H9 (cell line): ENCODE results near the gene CORO7. TPM values are rescaled to one million over a fixed set of nuclear protein-coding genes. Genes with fewer than 3 reads are reported as not detected.
"Not testable (repeated sequence)": the region's sequence is repeated elsewhere in the genome, so short reads cannot be mapped to it uniquely, and the experiment has no call there.

ENCODE experiments used
- DNase-seq: peaks from one replicate; pipeline ENCODE4 v3.0.0-alpha.2; 2017
- H2AFZ ChIP-seq: one replicate; pipeline ENCODE4 v1.6.1; 2013; ENCODE audit warnings: mild to moderate bottlenecking, low read length, control low read depth, moderate library complexity
- H2AK5ac ChIP-seq: 2 replicates; pipeline ENCODE4 v1.6.1; 2013; ENCODE audit warnings: low read length, control low read depth, mixed read lengths; ENCODE audit not compliant: insufficient read length
- H2BK120ac ChIP-seq: one replicate; pipeline ENCODE4 v1.6.1; 2013; ENCODE audit warnings: low read depth, mild to moderate bottlenecking, low read length, control low read depth, inconsistent platforms; ENCODE audit not compliant: poor library complexity, severe bottlenecking
- H2BK12ac ChIP-seq: 2 replicates; pipeline ENCODE4 v1.6.1; 2013; ENCODE audit warnings: low read length, control low read depth, mixed read lengths, low read depth; ENCODE audit not compliant: insufficient read length
- H2BK15ac ChIP-seq: 2 replicates; pipeline ENCODE4 v1.6.1; 2013; ENCODE audit warnings: low read depth, low read length, control low read depth
- H2BK20ac ChIP-seq: one replicate; pipeline ENCODE4 v1.6.1; 2013; ENCODE audit warnings: low read depth, mild to moderate bottlenecking, low read length, control low read depth, inconsistent platforms; ENCODE audit not compliant: poor library complexity, severe bottlenecking
- H2BK5ac ChIP-seq: 2 replicates; pipeline ENCODE4 v1.6.1; 2013; ENCODE audit warnings: low read length, control low read depth, mixed read lengths; ENCODE audit not compliant: insufficient read length
- H3K14ac ChIP-seq: 2 replicates; pipeline ENCODE4 v1.6.1; 2013; ENCODE audit warnings: low read length, control low read depth; ENCODE audit not compliant: insufficient read depth
- H3K18ac ChIP-seq: 2 replicates; pipeline ENCODE4 v1.6.1; 2013; ENCODE audit warnings: low read depth, mild to moderate bottlenecking, mixed read lengths, low read length, control low read depth; ENCODE audit not compliant: insufficient read length
- H3K23ac ChIP-seq: 2 replicates; pipeline ENCODE4 v1.6.1; 2013; ENCODE audit warnings: low read length, control low read depth, mixed read lengths, low read depth; ENCODE audit not compliant: insufficient read length
- H3K23me2 ChIP-seq: 2 replicates; pipeline ENCODE4 v1.6.1; 2013; ENCODE audit warnings: low read depth, mild to moderate bottlenecking, mixed read lengths, low read length, control low read depth; ENCODE audit not compliant: insufficient read length, poor library complexity, severe bottlenecking
- H3K27ac ChIP-seq: 2 replicates; pipeline ENCODE4 v1.5.1; 2013; ENCODE audit warnings: low read length, control low read depth, mixed read lengths, low read depth; ENCODE audit not compliant: insufficient read length
- H3K27me3 ChIP-seq: 2 replicates; pipeline ENCODE4 v1.6.1; 2013; ENCODE audit warnings: low read length, control low read depth, inconsistent platforms; ENCODE audit not compliant: insufficient read depth
- H3K4ac ChIP-seq: 2 replicates; pipeline ENCODE4 v1.6.1; 2013; ENCODE audit warnings: low read depth, mild to moderate bottlenecking, control low read depth, inconsistent platforms, low read length, moderate library complexity
- H3K4me1 ChIP-seq: 2 replicates; pipeline ENCODE4 v1.6.1; 2013; ENCODE audit warnings: low read length, control low read depth, inconsistent platforms; ENCODE audit not compliant: insufficient read depth
- H3K4me2 ChIP-seq: 2 replicates; pipeline ENCODE4 v1.6.1; 2013; ENCODE audit warnings: low read length, control low read depth, mixed read lengths; ENCODE audit not compliant: insufficient read length, insufficient read depth
- H3K56ac ChIP-seq: 2 replicates; pipeline ENCODE4 v1.6.1; 2013; ENCODE audit warnings: low read depth, mild to moderate bottlenecking, mixed read lengths, low read length, control low read depth; ENCODE audit not compliant: insufficient read length
- H3K79me1 ChIP-seq: 2 replicates; pipeline ENCODE4 v1.6.1; 2013; ENCODE audit warnings: low read depth, mild to moderate bottlenecking, moderate library complexity, low read length, control low read depth, inconsistent platforms; ENCODE audit not compliant: insufficient read depth, poor library complexity, severe bottlenecking
- H3K79me2 ChIP-seq: 2 replicates; pipeline ENCODE4 v1.6.1; 2013; ENCODE audit warnings: low read length, control low read depth, inconsistent platforms; ENCODE audit not compliant: insufficient read depth
- H3K9ac ChIP-seq: 2 replicates; pipeline ENCODE4 v1.6.1; 2013; ENCODE audit warnings: low read length, control low read depth, mixed read lengths; ENCODE audit not compliant: insufficient read length; ENCODE audit errors: extremely low read depth
- H3K9me3 ChIP-seq: one replicate; pipeline ENCODE4 v1.6.1; 2013; ENCODE audit warnings: low read depth, low read length, inconsistent platforms; ENCODE audit not compliant: control insufficient read depth
- H3T11ph ChIP-seq: one replicate; pipeline ENCODE4 v1.6.1; 2013; ENCODE audit warnings: mild to moderate bottlenecking, low read length, control low read depth, inconsistent platforms
- H4K20me1 ChIP-seq: one replicate; pipeline ENCODE4 v1.6.1; 2013; ENCODE audit not compliant: control insufficient read depth, insufficient read length, insufficient read depth
- H4K5ac ChIP-seq: 2 replicates; pipeline ENCODE4 v1.6.1; 2013; ENCODE audit warnings: low read depth, mild to moderate bottlenecking, mixed read lengths, low read length, control low read depth; ENCODE audit not compliant: insufficient read length
- H4K8ac ChIP-seq: replicated peaks from 2 replicates; pipeline ENCODE4 v1.6.1; 2013; ENCODE audit warnings: low read length, control low read depth, mixed read lengths, low read depth; ENCODE audit not compliant: insufficient read length
- H4K91ac ChIP-seq: 2 replicates; pipeline ENCODE4 v1.6.1; 2013; ENCODE audit warnings: low read depth, mild to moderate bottlenecking, moderate library complexity, mixed read lengths, low read length, control low read depth; ENCODE audit not compliant: insufficient read length
- H3K27ac Mint-ChIP-seq, 3 experiments: 2 replicates in 2 of 3; 3 replicates in 1 of 3; pipeline ENCODE4 v1.8.0; 2020 to 2021; ENCODE audit warnings: mixed read lengths in 3 of 3, mild to moderate bottlenecking in 1 of 3, moderate library complexity in 1 of 3
- H3K27me3 Mint-ChIP-seq: 2 replicates; pipeline ENCODE4 v1.8.0; 2021; ENCODE audit warnings: low read depth, mild to moderate bottlenecking, moderate library complexity, mixed read lengths
- H3K36me3 Mint-ChIP-seq, 3 experiments: 2 replicates in 2 of 3; 3 replicates in 1 of 3; pipeline ENCODE4 v1.8.0; 2020 to 2021; ENCODE audit warnings: low read depth in 3 of 3, mixed read lengths in 3 of 3; ENCODE audit not compliant: insufficient read depth in 1 of 3
- H3K4me1 Mint-ChIP-seq, 2 experiments: 2 replicates each; pipeline ENCODE4 v1.8.0; 2020; ENCODE audit warnings: mixed read lengths in 2 of 2
- H3K4me3 Mint-ChIP-seq, 2 experiments: 2 replicates in 1 of 2; 3 replicates in 1 of 2; pipeline ENCODE4 v1.8.0; 2020 to 2021; ENCODE audit warnings: mild to moderate bottlenecking in 2 of 2, mixed read lengths in 2 of 2, moderate library complexity in 1 of 2
- H3K9me3 Mint-ChIP-seq, 2 experiments: 2 replicates in 1 of 2; 3 replicates in 1 of 2; pipeline ENCODE4 v1.8.0; 2020; ENCODE audit warnings: mild to moderate bottlenecking in 2 of 2, mixed read lengths in 2 of 2, moderate library complexity in 1 of 2
- CTCF ChIP-seq: fragments of 200-600 bp; sonication (generic); conservative IDR thresholded peaks from 3 replicates; pipeline ENCODE4 v1.8.0; 2021; ENCODE audit warnings: antibody characterized with exemption, mild to moderate bottlenecking
- WGBS: extraction: QIAGEN DNeasy Blood & Tissue Kit; methylation state at CpG from one replicate; pipeline ENCODE4 v1.1.7; 2013; ENCODE audit warnings: missing lambda C conversion rate, low lambda C conversion rate, mixed read lengths; ENCODE audit not compliant: insufficient read length; ENCODE audit errors: extremely low coverage; 5-methylcytosine and 5-hydroxymethylcytosine counted together
- total RNA-seq: library from RNA; stranded (reverse); gene quantifications from 2 replicates; pipeline ENCODE4 v1.2.1, GENCODE V29; 2021

The CORO7 gene
- total RNA-seq, 1 experiment from 2014 or later, result 38.4 TPM

DNA sequence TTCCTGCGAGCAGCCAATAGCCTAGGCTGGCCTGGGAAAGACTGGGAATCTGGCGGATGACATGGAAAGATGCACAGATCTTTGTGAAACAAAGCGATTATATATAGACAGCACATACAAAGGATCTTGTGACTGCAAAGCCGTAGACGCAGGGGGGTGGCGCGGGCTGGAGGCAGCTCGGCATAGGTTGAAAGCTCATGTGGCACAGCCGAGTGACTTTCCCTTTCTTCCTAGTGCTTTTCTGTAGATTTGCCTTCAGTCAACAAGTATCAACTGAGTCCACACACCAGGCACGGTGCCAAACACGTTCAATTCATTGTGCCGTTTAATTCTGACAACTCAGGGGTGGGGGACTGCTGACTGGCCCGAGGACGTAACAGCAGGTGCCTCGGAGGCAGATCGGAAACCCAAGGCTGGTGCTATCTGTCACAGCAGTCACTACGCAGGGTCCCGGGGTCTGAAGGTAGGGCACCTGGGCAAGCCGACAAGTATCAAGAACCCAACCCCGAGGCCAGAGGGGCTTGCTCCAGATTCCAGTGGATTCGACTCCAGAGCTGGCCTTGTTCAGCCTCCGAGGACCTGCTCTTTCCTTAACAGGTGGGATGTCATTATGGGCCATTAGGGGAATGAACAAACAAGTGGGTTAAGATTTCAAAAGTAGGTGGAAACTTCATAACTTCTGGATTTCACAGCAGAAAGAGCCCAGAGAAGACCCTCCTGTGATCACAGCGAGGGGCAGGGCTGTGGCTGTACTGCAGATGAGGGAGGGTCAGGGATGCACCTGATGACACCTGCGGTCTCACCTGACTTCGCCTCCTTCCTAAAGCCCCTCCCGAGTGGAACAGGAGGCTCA, 71.2 kb downstream of the CORO7 start:
- H3K4me3 Mint-ChIP-seq, result no peak overlapping the region
- Histone ChIP-seq H3K27ac (no peak overlapping the region), H3K79me2 (peaks cover 11% of the 10 kb centered on the region; the same call in 1 of the 2 replicates), H2BK12ac (no peak overlapping the region), H3K14ac (no peak overlapping the region), H3T11ph (no peak overlapping the region), H3K23me2 (no peaks in the 10 kb centered on the region), H3K9ac (no peak overlapping the region), H3K27me3 (no peaks in the 10 kb centered on the region), H3K56ac (no peak overlapping the region), H3K79me1 (peaks cover 7% of the 10 kb centered on the region), H3K4me2 (no peak overlapping the region), H2BK20ac (no peak overlapping the region), H4K8ac (no peak overlapping the region), H3K18ac (no peak overlapping the region), H4K5ac (no peak overlapping the region), H2AK5ac (no peak overlapping the region), H3K4me1 (no peaks in the 10 kb centered on the region), H2BK5ac (no peak overlapping the region), H4K91ac (no peak overlapping the region), H2BK120ac (no peak overlapping the region), H3K23ac (no peak overlapping the region), H3K9me3 (no peaks in the 10 kb centered on the region), H2AFZ (no peak overlapping the region), H2BK15ac (no peak overlapping the region), H3K4ac (no peak overlapping the region), H4K20me1 (no peaks in the 10 kb centered on the region)
- no peak for DNase-seq
- no peaks in the 10 kb centered on the region for H3K4me1 Mint-ChIP-seq
- H3K27ac Mint-ChIP-seq, result peak overlapping the region in 1 of 3 experiments; percentile 55; a peak in 2 of 7 replicates
- peaks cover 4% of the 10 kb centered on the region for H3K27me3 Mint-ChIP-seq
- peaks cover 28 to 38% (median 33%) of the 10 kb centered on the region in 3 experiments for H3K36me3 Mint-ChIP-seq
- no CpG with 5 or more reads among the region's 26 CpGs for WGBS
- peaks cover 18% of the 10 kb centered on the region in 2 experiments for H3K9me3 Mint-ChIP-seq
- TF ChIP-seq CTCF, result no peak

DNA sequence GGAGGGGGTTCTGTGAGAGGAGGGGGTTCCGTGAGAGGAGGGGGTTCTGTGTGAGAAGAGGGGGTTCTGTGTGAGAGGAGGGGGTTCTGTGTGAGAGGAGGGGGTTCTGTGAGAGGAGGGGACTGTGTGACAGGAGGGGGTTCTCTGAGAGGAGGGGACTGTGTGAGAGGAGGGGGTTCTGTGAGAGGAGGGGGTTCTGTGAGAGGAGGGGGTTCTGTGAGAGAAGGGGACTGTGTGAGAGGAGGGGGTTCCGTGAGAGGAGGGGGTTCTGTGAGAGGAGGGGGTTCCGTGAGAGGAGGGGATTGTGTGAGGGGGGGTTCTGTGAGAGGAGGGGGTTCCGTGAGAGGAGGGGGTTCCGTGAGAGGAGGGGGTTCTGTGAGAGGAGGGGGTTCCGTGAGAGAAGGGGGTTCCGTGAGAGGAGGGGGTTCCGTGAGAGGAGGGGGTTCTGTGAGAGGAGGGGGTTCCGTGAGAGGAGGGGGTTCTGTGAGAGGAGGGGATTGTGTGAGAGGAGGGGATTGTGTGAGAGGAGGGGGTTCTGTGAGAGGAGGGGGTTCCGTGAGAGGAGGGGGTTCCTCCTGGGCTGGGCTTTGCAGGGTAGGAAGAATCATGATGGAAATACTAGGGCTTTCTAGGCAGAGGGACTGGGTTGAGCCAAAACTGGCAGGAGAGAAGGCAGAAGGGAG, 72.0 kb downstream of the CORO7 start:
- H3K27ac Mint-ChIP-seq, result peak overlapping the region in 1 of 3 experiments; percentile 55; a peak in 2 of 7 replicates
- peaks cover 30 to 44% (median 33%) of the 10 kb centered on the region in 3 experiments for H3K36me3 Mint-ChIP-seq
- not testable (repeated sequence) for H3K27ac ChIP-seq

More for the DNA sequence above, 72.0 kb downstream of the CORO7 start:
- not testable (repeated sequence) for H4K20me1 ChIP-seq, H3K27me3 Mint-ChIP-seq, H3K18ac ChIP-seq, H2BK120ac ChIP-seq, H3K4me3 Mint-ChIP-seq, H2AK5ac ChIP-seq, H3K79me2 ChIP-seq, H3K14ac ChIP-seq, H2BK15ac ChIP-seq, H4K5ac ChIP-seq, H3K27me3 ChIP-seq, H3K23ac ChIP-seq, H2BK5ac ChIP-seq, H4K91ac ChIP-seq, H2AFZ ChIP-seq, H3K4me2 ChIP-seq, H3K4ac ChIP-seq, DNase-seq, H3K9me3 ChIP-seq, H3K4me1 ChIP-seq, H3K79me1 ChIP-seq, H3K4me1 Mint-ChIP-seq, H3K9ac ChIP-seq, H2BK20ac ChIP-seq, H3K56ac ChIP-seq, H3K23me2 ChIP-seq, H4K8ac ChIP-seq, H3T11ph ChIP-seq, H2BK12ac ChIP-seq
- peaks cover 18% of the 10 kb centered on the region in 2 experiments for H3K9me3 Mint-ChIP-seq
- WGBS, result 82% methylated on average over 1 of the region's 10 CpGs
